ENCODE measurements around the gene TACR3. TPM values are rescaled to one million over a fixed set of nuclear protein-coding genes. Genes with fewer than 3 reads are reported as not detected.
A peak's percentile ranks its signal among the peaks of the same experiment; 100 is the strongest.
"Not testable (repeated sequence)": the region's sequence is repeated elsewhere in the genome, so short reads cannot be mapped to it uniquely, and the experiment has no call there.

The TACR3 gene
- not detected for total RNA-seq

GRCh38 chr4:103719830-103720207, at the start of gene TACR3:
TSS of gene TACR3 (minus strand) at chr4:103719985. CDS start at chr4:103719675, 310 bp downstream.
- TF ChIP-seq CTCF (IDR thresholded peaks at IDR 0.05), result no peak
- H3K4me3 ChIP-seq, result peak within 1 kb of the TSS; percentile 36
- no peaks in the 10 kb centered on the region for H3K4me1 ChIP-seq (ENCODE audit: control insufficient read depth in 1 of 2, low read depth in 2 of 2)
- ATAC-seq (ENCODE audit: insufficient number of reproducible peaks, low FRiP score, low read depth) (no peak), DNase-seq (ENCODE audit: low spot score) (no peak)
- H3K36me3 ChIP-seq, result no peaks in the 10 kb centered on the region
- H3K9me3 ChIP-seq, result no peaks in the 10 kb centered on the region
- no peak within 1 kb of the TSS for H3K27ac ChIP-seq
- H3K27me3 ChIP-seq (replicated peaks; ENCODE audit: insufficient read depth), result no peaks in the 10 kb centered on the region

GRCh38 chr4:103757631-103758030, 37.8 kb upstream of the TACR3 start:
- no peaks in the 10 kb centered on the region for H3K9me3 ChIP-seq
- no peaks in the 10 kb centered on the region for H3K27me3 ChIP-seq (replicated peaks; ENCODE audit: insufficient read depth)
- TF ChIP-seq CTCF (IDR thresholded peaks at IDR 0.05), result no peak
- DNase-seq (ENCODE audit: low spot score), result no peak
- no peak for ATAC-seq (ENCODE audit: insufficient number of reproducible peaks, low FRiP score, low read depth)
- no peaks in the 10 kb centered on the region for H3K36me3 ChIP-seq
- no peaks in the 10 kb centered on the region for H3K4me1 ChIP-seq (ENCODE audit: control insufficient read depth in 1 of 2, low read depth in 2 of 2)
- no peak overlapping the region for H3K4me3 ChIP-seq
- H3K27ac ChIP-seq, result no peak overlapping the region

GRCh38 chr4:103756741-103757140, 37.0 kb upstream of the TACR3 start:
- ATAC-seq (ENCODE audit: insufficient number of reproducible peaks, low FRiP score, low read depth) (no peak), DNase-seq (ENCODE audit: low spot score) (no peak)
- no peak for TF ChIP-seq CTCF (IDR thresholded peaks at IDR 0.05)
- Histone ChIP-seq H3K9me3 (no peaks in the 10 kb centered on the region), H3K27ac (no peak overlapping the region), H3K36me3 (no peaks in the 10 kb centered on the region), H3K4me1 (ENCODE audit: control insufficient read depth in 1 of 2, low read depth in 2 of 2) (no peaks in the 10 kb centered on the region), H3K27me3 (replicated peaks; ENCODE audit: insufficient read depth) (no peaks in the 10 kb centered on the region), H3K4me3 (no peak overlapping the region)

GRCh38 chr4:103754844-103755243, 35.1 kb upstream of the TACR3 start:
- no peaks in the 10 kb centered on the region for H3K36me3 ChIP-seq
- no peak for DNase-seq (ENCODE audit: low spot score)
- ATAC-seq (ENCODE audit: insufficient number of reproducible peaks, low FRiP score, low read depth), result no peak
- H3K9me3 ChIP-seq, result no peaks in the 10 kb centered on the region
- H3K4me3 ChIP-seq, result no peak overlapping the region
- H3K27me3 ChIP-seq (replicated peaks; ENCODE audit: insufficient read depth), result no peaks in the 10 kb centered on the region
- H3K4me1 ChIP-seq (ENCODE audit: control insufficient read depth in 1 of 2, low read depth in 2 of 2), result no peaks in the 10 kb centered on the region
- no peak for TF ChIP-seq CTCF (IDR thresholded peaks at IDR 0.05)
- no peak overlapping the region for H3K27ac ChIP-seq

GRCh38 chr4:103753868-103754653, 34.3 kb upstream of the TACR3 start:
- DNase-seq (ENCODE audit: low spot score) (no peak), ATAC-seq (ENCODE audit: insufficient number of reproducible peaks, low FRiP score, low read depth) (no peak)
- H3K36me3 ChIP-seq, result no peaks in the 10 kb centered on the region
- no peak overlapping the region for H3K4me3 ChIP-seq
- no peak overlapping the region for H3K27ac ChIP-seq
- H3K4me1 ChIP-seq (ENCODE audit: control insufficient read depth in 1 of 2, low read depth in 2 of 2), result no peaks in the 10 kb centered on the region
- no peaks in the 10 kb centered on the region for H3K27me3 ChIP-seq (replicated peaks; ENCODE audit: insufficient read depth)
- TF ChIP-seq CTCF (IDR thresholded peaks at IDR 0.05), result no peak
- H3K9me3 ChIP-seq, result no peaks in the 10 kb centered on the region

- not testable (repeated sequence) for H3K27ac ChIP-seq; H3K36me3 ChIP-seq; H3K4me1 ChIP-seq (ENCODE audit: control insufficient read depth in 1 of 2, low read depth in 2 of 2); H3K4me3 ChIP-seq; DNase-seq (ENCODE audit: low spot score); H3K27me3 ChIP-seq (replicated peaks; ENCODE audit: insufficient read depth); H3K9me3 ChIP-seq; ATAC-seq (ENCODE audit: insufficient number of reproducible peaks, low FRiP score, low read depth)
Observed at GRCh38 chr4:103723150-103723549, 3.4 kb upstream of the TACR3 start.

Measured in thoracic aorta (tissue), 2 donors.